Measurements from ENCODE around the gene DLG2.

- TF ChIP-seq CTCF (IDR thresholded peaks at IDR 0.05 in 4 of 5, conservative IDR thresholded peaks at IDR 0.05 in 1 of 5) (no peak), POLR2A (IDR thresholded peaks at IDR 0.05) (no peak)
Measured at GRCh38 chr11:84962018-84962417, 665.1 kb downstream of the DLG2 start.
